SU-DHL-6 (cell line): ENCODE data around the gene USP13.

Source experiments
- H2AFZ ChIP-seq: fragments of 200-600 bp; sonication (generic); 2 replicates; pipeline ENCODE4 v1.6.1; 2014; ENCODE audit warnings: low read depth, mild to moderate bottlenecking, moderate library complexity, mixed read lengths, antibody characterized with exemption, low read length; ENCODE audit not compliant: severe bottlenecking
- H3F3A ChIP-seq: fragments of 200-600 bp; shearing (Covaris generic); 2 replicates; pipeline ENCODE4 v1.6.0; 2016; ENCODE audit warnings: antibody characterized with exemption, mild to moderate bottlenecking; ENCODE audit not compliant: insufficient read depth
- H3K27ac ChIP-seq: fragments of 200-600 bp; sonication (generic); 2 replicates; pipeline ENCODE4 v1.5.1; 2016; ENCODE audit warnings: low read depth, mild to moderate bottlenecking, low read length, moderate library complexity, mixed read lengths
- H3K27me3 ChIP-seq: fragments of 200-600 bp; sonication (generic), shearing (Covaris generic); 2 replicates; pipeline ENCODE4 v1.6.0; 2014; ENCODE audit warnings: mild to moderate bottlenecking, low read length
- H3K36me3 ChIP-seq: fragments of 200-600 bp; sonication (generic); 2 replicates; pipeline ENCODE4 v1.6.1; 2014; ENCODE audit warnings: mild to moderate bottlenecking, low read length, mixed read lengths
- H3K4me2 ChIP-seq: fragments of 300-600, 200-600 bp; shearing (Covaris generic), sonication (generic); 2 replicates; pipeline ENCODE4 v1.6.0; 2014; ENCODE audit warnings: low read length, low read depth, mild to moderate bottlenecking; ENCODE audit not compliant: poor library complexity, severe bottlenecking
- H3K4me3 ChIP-seq: fragments of 200-600 bp; sonication (generic); 2 replicates; pipeline ENCODE4 v1.5.1; 2014; ENCODE audit warnings: antibody characterized with exemption, low read length, mild to moderate bottlenecking, mixed read lengths; ENCODE audit not compliant: insufficient read depth, poor library complexity, severe bottlenecking
- H3K79me2 ChIP-seq: fragments of 200-600 bp; sonication (generic); 2 replicates; pipeline ENCODE4 v1.6.1; 2014; ENCODE audit warnings: mild to moderate bottlenecking, low read length, moderate library complexity; ENCODE audit not compliant: insufficient read depth
- H3K9ac ChIP-seq: fragments of 200-600 bp; sonication (generic); 2 replicates; pipeline ENCODE4 v1.7.0; 2014; ENCODE audit warnings: mild to moderate bottlenecking, low read length
- H3K9me2 ChIP-seq: fragments of 200-600 bp; sonication (generic); replicated peaks from 2 replicates; pipeline ENCODE4 v1.6.1; 2014; ENCODE audit warnings: low read length; ENCODE audit not compliant: insufficient read depth
- H3K9me3 ChIP-seq: fragments of 200-600 bp; sonication (generic); 2 replicates; pipeline ENCODE4 v1.6.1; 2014; ENCODE audit warnings: low read length, mixed read lengths; ENCODE audit not compliant: insufficient read depth
- H4K20me1 ChIP-seq: fragments of 200-600 bp; sonication (generic); 2 replicates; pipeline ENCODE4 v1.6.1; 2014; ENCODE audit warnings: low read depth, mild to moderate bottlenecking, antibody characterized with exemption, low read length, moderate library complexity, mixed read lengths
- EZH2phosphoT487 ChIP-seq: fragments of 200-600 bp; sonication (generic), shearing (Covaris generic); conservative IDR thresholded peaks from 2 replicates; pipeline ENCODE4 v1.6.1; 2018; ENCODE audit warnings: mild to moderate bottlenecking, antibody characterized with exemption, low read length, moderate library complexity, mixed read lengths
- TF ChIP-seq, protein P1 (sequence below): fragments of 200-600 bp; sonication (generic); IDR thresholded peaks from one replicate; pipeline ENCODE4 v1.5.1; 2017; ENCODE audit warnings: antibody characterized with exemption, mild to moderate bottlenecking, low read length, moderate library complexity; ENCODE audit not compliant: insufficient read depth, poor library complexity, severe bottlenecking

USP13 gene

DNA sequence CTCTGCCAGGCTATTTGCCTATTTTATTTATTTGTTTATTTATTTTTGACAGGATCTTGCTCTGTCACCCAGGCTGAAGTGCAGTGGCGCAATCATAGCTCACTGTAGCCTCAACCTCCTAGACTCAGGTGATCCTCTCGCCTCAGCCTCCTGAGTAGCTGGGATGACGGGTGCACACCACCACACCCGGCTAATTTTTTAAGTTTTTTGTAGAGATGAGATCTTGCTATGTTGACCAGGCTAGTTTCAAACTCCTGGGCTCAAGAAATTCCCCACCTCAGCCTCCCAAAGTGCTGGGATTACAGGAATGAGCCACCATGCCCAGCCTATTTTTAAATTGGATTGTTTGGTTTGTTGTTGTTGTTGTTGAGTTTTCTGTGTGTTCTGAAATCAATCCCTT lies 42.8 kb upstream of the USP13 start:
- TF ChIP-seq EZH2phosphoT487, result no peak
- TF ChIP-seq, protein P1, sequence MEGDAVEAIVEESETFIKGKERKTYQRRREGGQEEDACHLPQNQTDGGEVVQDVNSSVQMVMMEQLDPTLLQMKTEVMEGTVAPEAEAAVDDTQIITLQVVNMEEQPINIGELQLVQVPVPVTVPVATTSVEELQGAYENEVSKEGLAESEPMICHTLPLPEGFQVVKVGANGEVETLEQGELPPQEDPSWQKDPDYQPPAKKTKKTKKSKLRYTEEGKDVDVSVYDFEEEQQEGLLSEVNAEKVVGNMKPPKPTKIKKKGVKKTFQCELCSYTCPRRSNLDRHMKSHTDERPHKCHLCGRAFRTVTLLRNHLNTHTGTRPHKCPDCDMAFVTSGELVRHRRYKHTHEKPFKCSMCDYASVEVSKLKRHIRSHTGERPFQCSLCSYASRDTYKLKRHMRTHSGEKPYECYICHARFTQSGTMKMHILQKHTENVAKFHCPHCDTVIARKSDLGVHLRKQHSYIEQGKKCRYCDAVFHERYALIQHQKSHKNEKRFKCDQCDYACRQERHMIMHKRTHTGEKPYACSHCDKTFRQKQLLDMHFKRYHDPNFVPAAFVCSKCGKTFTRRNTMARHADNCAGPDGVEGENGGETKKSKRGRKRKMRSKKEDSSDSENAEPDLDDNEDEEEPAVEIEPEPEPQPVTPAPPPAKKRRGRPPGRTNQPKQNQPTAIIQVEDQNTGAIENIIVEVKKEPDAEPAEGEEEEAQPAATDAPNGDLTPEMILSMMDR, result no peak
- H3K79me2 ChIP-seq, result peaks cover 25% of the 10 kb centered on the region
- no peak overlapping the region for H2AFZ ChIP-seq
- H4K20me1 ChIP-seq, result no peaks in the 10 kb centered on the region
- no peak overlapping the region for H3K4me3 ChIP-seq
- no peak overlapping the region for H3K4me2 ChIP-seq
- no peaks in the 10 kb centered on the region for H3K9me2 ChIP-seq
- H3K9me3 ChIP-seq, result no peaks in the 10 kb centered on the region
- H3K9ac ChIP-seq, result no peak overlapping the region
- H3K27ac ChIP-seq, result no peak overlapping the region
- no peaks in the 10 kb centered on the region for H3K27me3 ChIP-seq
- no peaks in the 10 kb centered on the region for H3K36me3 ChIP-seq
- peaks cover 22% of the 10 kb centered on the region for H3F3A ChIP-seq

- TF ChIP-seq, protein P1, result no peak
- no peak for TF ChIP-seq EZH2phosphoT487
- Histone ChIP-seq H2AFZ (no peak overlapping the region), H3K9ac (no peak overlapping the region)
These were observed 39.0 kb upstream of the USP13 start for GRCh38 chr3:179613807-179614206.

DNA sequence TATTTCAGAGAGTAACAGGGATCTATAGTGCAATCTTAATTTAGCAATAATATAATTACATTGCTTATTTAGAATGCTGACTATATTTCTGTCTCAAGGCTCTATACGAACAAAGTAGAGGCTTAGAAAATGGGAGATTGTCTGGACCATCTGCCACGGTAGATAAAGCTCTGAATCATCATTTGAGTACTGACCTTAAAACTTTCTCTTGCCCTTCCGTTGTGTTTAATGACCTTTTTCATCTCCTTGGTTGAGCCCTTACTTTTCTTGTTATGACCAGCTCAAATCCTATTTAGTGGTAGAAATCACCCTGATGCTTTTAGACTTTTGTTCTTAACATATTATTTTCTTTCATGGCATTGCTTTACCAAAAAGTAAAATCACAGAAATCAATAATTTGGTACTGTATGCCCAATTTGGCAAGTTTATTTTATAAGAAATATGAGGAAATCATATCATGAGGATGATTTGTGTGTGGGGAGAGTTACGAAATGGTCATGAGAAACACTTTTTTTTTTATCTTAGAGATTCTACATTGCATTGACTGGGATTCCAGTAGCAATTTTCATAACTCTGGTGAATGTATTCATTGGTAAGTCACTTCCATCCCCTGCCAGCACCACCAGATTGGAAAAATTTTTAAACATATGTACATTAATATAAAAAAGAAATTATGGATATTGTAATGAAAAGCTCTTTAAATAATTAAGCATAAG lies 37.2 kb upstream of the USP13 start:
- peaks cover 19% of the 10 kb centered on the region; the same call in 1 of the 2 replicates for H3K36me3 ChIP-seq
- H3F3A ChIP-seq, result peaks cover 6% of the 10 kb centered on the region
- H3K27ac ChIP-seq, result no peak overlapping the region
- no peaks in the 10 kb centered on the region for H3K9me2 ChIP-seq
- no peaks in the 10 kb centered on the region for H3K9me3 ChIP-seq
- no peaks in the 10 kb centered on the region for H4K20me1 ChIP-seq
- H3K4me3 ChIP-seq, result no peak overlapping the region
- H3K79me2 ChIP-seq, result peaks cover 8% of the 10 kb centered on the region
- no peaks in the 10 kb centered on the region for H3K27me3 ChIP-seq
- H3K4me2 ChIP-seq, result no peak overlapping the region
- TF ChIP-seq EZH2phosphoT487, result no peak
- TF ChIP-seq, protein P1, result no peak
- H3K9ac ChIP-seq, result no peak overlapping the region
- no peak overlapping the region for H2AFZ ChIP-seq

More at GRCh38 chr3:179613807-179614206, 39.0 kb upstream of the USP13 start:
- H3K9me2 ChIP-seq, result no peaks in the 10 kb centered on the region
- H3K27ac ChIP-seq, result no peak overlapping the region
- no peaks in the 10 kb centered on the region for H3K9me3 ChIP-seq
- H3K4me2 ChIP-seq, result no peak overlapping the region
- H3K36me3 ChIP-seq, result peaks cover 16% of the 10 kb centered on the region; the same call in 1 of the 2 replicates
- H4K20me1 ChIP-seq, result no peaks in the 10 kb centered on the region
- peaks cover 14% of the 10 kb centered on the region for H3K79me2 ChIP-seq
- H3K27me3 ChIP-seq, result no peaks in the 10 kb centered on the region
- no peak overlapping the region for H3K4me3 ChIP-seq
- peaks cover 6% of the 10 kb centered on the region for H3F3A ChIP-seq
